ENCODE data around the gene PRKAG2. TPM values are rescaled to one million over a fixed set of nuclear protein-coding genes. Genes with fewer than 3 reads are reported as not detected.
"Not testable (repeated sequence)": the region's sequence is repeated elsewhere in the genome, so short reads cannot be mapped to it uniquely, and the experiment has no call there.

The PRKAG2 gene
- total RNA-seq, 4 donors from 2014 or later = 7.5 to 14.3 (median 12.2) TPM

DNA sequence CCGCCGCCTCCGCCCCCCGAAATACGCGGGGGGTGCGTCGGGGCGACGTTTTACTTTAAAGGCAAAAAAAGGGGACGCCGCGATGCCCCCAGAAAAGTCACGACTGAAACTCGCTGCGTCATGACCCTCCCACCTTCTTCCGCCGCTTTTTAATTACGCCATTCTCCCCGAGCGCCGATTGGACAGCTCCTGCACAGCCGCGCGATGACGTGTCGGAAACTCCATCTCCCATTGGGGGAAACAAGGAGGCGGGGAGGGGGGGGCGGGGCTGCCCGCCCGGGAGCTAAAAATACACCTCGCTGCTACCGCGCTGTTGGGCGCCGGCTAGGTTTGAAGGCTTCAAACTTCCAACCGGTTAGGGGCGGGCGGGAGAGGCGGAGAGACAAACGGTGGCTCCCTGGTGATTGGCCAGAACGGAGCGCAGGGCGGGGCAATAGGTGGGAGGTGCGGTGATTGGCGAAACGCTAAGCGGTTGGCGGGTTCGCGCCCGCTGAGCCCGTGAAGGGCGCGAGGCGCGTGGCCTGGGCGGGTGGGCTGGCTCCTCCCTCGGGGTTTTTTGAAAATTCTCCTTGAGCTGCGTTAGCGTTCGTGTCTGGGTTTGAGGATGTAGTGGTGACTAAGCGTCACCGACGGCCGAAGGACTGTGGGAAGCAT lies 357.0 kb downstream of the PRKAG2 start, which contains the start of gene RHEB:
Gene RHEB, minus strand, starts transcription at position 131 of the 654 bp plus-strand sequence. CDS start 384 bp downstream, outside the sequence.
- H3K4me3 ChIP-seq (ENCODE audit: low read depth, poor library complexity, severe bottlenecking) = peak within 1 kb of the TSS; percentile 92
- intact Hi-C loops (cut with DNase I; ENCODE audit: low total_unique reads) = no loop called here
- WGBS, 2 donors = 1% methylated on average over 52 to 56 of the region's 66 CpGs
- DNase-seq (ENCODE audit: low spot score in 2 of 2) = peak; percentile 98 to 100
- TF ChIP-seq, protein P1, sequence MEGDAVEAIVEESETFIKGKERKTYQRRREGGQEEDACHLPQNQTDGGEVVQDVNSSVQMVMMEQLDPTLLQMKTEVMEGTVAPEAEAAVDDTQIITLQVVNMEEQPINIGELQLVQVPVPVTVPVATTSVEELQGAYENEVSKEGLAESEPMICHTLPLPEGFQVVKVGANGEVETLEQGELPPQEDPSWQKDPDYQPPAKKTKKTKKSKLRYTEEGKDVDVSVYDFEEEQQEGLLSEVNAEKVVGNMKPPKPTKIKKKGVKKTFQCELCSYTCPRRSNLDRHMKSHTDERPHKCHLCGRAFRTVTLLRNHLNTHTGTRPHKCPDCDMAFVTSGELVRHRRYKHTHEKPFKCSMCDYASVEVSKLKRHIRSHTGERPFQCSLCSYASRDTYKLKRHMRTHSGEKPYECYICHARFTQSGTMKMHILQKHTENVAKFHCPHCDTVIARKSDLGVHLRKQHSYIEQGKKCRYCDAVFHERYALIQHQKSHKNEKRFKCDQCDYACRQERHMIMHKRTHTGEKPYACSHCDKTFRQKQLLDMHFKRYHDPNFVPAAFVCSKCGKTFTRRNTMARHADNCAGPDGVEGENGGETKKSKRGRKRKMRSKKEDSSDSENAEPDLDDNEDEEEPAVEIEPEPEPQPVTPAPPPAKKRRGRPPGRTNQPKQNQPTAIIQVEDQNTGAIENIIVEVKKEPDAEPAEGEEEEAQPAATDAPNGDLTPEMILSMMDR (IDR thresholded peaks at IDR 0.05) = no peak
- TF ChIP-seq POLR2A (IDR thresholded peaks at IDR 0.05) = no peak

DNA sequence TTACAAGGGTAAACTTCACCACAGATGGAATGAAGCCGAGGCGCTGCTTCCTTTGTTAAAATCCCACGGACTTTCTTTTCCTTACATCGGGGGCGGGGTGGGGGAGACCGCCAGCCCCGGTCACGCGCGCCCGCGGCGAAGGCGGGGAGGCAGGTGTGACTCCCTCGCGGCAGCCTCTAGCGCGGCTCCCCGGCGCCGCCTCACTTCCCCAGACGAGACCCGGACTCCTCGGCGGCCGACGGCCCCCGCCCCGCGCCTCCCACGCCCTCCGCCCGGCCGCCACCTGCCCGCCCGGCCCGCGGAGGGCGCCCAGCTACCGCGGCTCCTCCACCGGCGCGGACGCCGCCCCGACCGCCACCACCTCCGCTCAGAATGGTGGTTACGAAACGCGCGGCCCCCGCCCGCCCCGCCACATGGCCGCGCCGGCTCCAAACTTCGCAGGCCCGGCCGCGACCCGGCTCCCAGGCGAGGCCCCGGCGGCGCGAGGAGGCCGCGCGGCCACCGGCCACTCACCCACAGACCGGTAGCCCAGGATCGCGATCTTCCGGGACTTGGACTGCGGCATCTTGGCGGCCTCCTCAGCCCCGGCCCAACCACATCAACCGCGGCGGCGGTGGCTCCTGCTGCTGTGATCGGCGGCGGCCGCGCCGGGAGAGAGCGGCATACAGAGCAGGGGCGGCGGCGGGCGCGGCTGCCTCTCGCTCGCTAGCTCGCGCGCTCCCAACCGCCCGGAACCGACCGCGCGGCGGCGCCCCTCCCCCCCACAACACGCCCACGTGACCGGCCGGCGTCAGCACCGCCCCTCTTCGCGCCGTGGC lies 357.8 kb downstream of the PRKAG2 start:
- peak overlapping the region; percentile 92 for H3K4me3 ChIP-seq (ENCODE audit: low read depth, poor library complexity, severe bottlenecking)
- intact Hi-C loops (cut with DNase I; ENCODE audit: low total_unique reads) = not testable (repeated sequence)
- WGBS, 2 donors = 0% methylated on average over 26 to 40 of the region's 118 CpGs
- DNase-seq (ENCODE audit: low spot score in 2 of 2) = peak; percentile 43 to 92

DNA sequence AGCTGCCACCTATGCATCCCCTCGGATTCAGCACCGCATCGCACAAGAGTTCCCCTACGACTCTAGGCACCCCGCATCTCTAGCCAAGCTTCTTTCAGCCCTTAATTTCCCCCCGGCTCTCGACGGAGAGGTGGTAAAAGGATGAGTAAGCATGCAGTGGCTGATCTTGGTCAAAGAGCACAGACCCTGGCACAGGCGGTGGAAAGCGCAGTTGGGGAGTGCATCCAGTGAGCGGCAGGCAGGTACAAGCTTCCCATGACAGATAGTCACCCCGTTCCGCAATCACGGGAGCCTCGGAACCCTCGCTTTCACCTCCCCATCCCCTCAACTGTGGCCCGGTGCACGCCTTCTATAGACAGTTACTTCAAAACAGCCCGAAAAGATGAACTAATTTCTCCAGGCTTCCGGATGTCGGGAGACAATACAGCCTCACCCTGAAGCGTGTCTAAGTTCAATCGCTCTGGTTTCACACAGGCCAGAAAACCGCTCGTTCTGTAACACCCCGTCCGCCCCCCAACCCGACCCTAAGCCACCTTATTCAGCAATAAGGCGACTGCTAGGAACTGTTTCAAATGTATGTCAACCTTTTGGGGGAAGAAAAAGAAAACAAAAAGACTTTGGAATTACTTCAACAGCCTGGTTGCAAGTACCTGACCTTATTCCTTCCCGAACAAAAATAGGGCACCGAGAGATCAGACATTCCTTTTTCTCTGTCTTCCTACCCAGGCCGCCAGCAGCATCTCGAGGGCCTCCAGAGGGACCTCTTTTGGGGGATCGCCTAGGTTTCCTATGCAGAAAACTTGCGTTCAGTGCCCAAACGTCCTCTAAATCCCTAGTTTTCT lies 358.6 kb downstream of the PRKAG2 start:
- intact Hi-C loops (cut with DNase I; ENCODE audit: low total_unique reads) = no loop called here
- TF ChIP-seq POLR2A (IDR thresholded peaks at IDR 0.05) = no peak
- TF ChIP-seq, protein P1 (IDR thresholded peaks at IDR 0.05) = no peak
- H3K4me3 ChIP-seq (ENCODE audit: low read depth, poor library complexity, severe bottlenecking) = peak overlapping the region; percentile 92
- DNase-seq (ENCODE audit: low spot score in 2 of 2) = peak; percentile 56 to 90
- whole genome bisulfite sequencing, 2 donors = 1 to 2% methylated on average over 36 of the region's 36 CpGs

DNA sequence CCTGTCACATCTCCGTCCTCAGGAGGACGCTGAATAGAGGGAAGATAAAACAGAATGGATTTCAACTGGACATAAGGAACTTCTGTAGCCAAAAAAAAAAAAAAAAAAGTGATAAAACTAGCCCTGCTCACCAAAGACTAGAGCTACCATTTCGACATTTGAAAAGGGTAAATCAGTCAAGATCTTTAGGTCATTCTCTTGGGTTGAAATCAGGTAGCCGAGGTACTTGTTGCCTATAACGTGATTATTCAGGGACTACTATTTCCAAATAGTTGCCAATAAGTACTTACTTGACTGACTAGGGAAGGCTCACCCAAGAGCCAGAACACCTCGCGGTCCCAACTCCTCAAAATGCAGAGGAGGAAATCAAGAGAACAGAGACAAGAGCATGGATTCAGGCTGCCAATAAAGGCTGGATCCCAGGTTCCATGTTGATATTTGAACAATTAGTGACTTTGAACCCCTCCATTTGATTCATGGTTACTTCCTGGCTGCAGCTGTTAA lies 359.3 kb downstream of the PRKAG2 start:
- WGBS, 2 donors = 61 to 70% methylated on average over 7 of the region's 7 CpGs
- TF ChIP-seq, protein P1 (IDR thresholded peaks at IDR 0.05) = no peak
- TF ChIP-seq POLR2A (IDR thresholded peaks at IDR 0.05) = no peak
- intact Hi-C loops (cut with DNase I; ENCODE audit: low total_unique reads) = no loop called here
- DNase-seq (ENCODE audit: low spot score in 2 of 2) = no peak
- H3K4me3 ChIP-seq (ENCODE audit: low read depth, poor library complexity, severe bottlenecking) = peak overlapping the region; percentile 92

DNA sequence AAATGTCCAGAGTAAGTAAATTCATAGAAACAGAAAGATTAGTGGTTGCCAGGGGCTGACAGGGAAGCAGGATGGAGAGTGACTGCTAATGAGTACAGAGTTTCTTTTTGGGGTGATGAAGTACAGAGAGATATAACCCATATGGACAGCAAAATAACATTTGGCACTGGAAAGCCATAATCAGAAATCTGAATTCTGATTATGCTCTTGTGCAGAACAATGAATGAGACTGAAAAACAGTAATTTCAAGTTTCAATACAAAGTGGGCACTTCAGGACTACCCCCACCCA lies 361.7 kb downstream of the PRKAG2 start:
- no peak for DNase-seq (ENCODE audit: low spot score in 2 of 2)
- no peak overlapping the region for H3K4me3 ChIP-seq (ENCODE audit: low read depth, poor library complexity, severe bottlenecking)
- TF ChIP-seq, protein P1 (IDR thresholded peaks at IDR 0.05) = no peak
- TF ChIP-seq POLR2A (IDR thresholded peaks at IDR 0.05) = no peak
- intact Hi-C loops (cut with DNase I; ENCODE audit: low total_unique reads) = no loop called here

Measured in lower leg skin (tissue), 4 donors.